ENCODE data around the gene FBXO36. TPM values are rescaled to one million over a fixed set of nuclear protein-coding genes. Genes with fewer than 3 reads are reported as not detected.

Gene FBXO36
- total RNA-seq, result 1 to 10 TPM in 1 of 2 donors, under 1 TPM in 1; 0.52 to 2.0 TPM

GRCh38 chr2:229922449-229923386 lies at the start of gene FBXO36:
Gene FBXO36, plus strand, starts transcription at chr2:229922503. Its CDS starts 11 bp downstream, at chr2:229922514.
- intact Hi-C loops (cut with DNase I), result no loop called here
- Histone ChIP-seq H3K4me1 (peaks cover 15% of the 10 kb centered on the region), H3K27ac (peak within 1 kb of the TSS; percentile 86 to 99 (median 95)), H3K27me3 (no peaks in the 10 kb centered on the region), H3K4me3 (peak within 1 kb of the TSS; percentile 98 to 99), H3K9me3 (no peaks in the 10 kb centered on the region), H3K36me3 (replicated peaks in 1 of 2; ENCODE audit: insufficient read depth in 1 of 2, low read depth in 2 of 2) (no peaks in the 10 kb centered on the region)
- ATAC-seq (peak; percentile 78), DNase-seq (peak; percentile 79 to 89 (median 88))
- TF ChIP-seq POLR2A (IDR thresholded peaks at IDR 0.05) (no peak), CTCF (IDR thresholded peaks at IDR 0.05) (no peak)
- 1 to 3% methylated on average over 14 to 61 of the region's 61 CpGs for WGBS, 2 donors

- no peak for TF ChIP-seq CTCF (IDR thresholded peaks at IDR 0.05)
- no peak for TF ChIP-seq POLR2A (IDR thresholded peaks at IDR 0.05)
- intact Hi-C loops (cut with DNase I), result no loop called here
- Histone ChIP-seq H3K9me3 (no peaks in the 10 kb centered on the region), H3K36me3 (replicated peaks in 1 of 2; ENCODE audit: insufficient read depth in 1 of 2, low read depth in 2 of 2) (peaks cover 0 to 9% of the 10 kb centered on the region in 2 donors), H3K4me1 (peaks cover 16% of the 10 kb centered on the region), H3K4me3 (no peak overlapping the region), H3K27ac (peak overlapping the region in 2 of 4 donors; percentile 8 to 52), H3K27me3 (no peaks in the 10 kb centered on the region)
- DNase-seq, result no peak
- ATAC-seq, result no peak
- 30 to 32% methylated on average over 1 of the region's 1 CpG for WGBS, 2 donors
Observed at GRCh38 chr2:229873123-229873581, 49.2 kb upstream of the FBXO36 start.

GRCh38 chr2:229874647-229875046 lies 47.7 kb upstream of the FBXO36 start:
- Histone ChIP-seq H3K27ac (no peak overlapping the region), H3K27me3 (no peaks in the 10 kb centered on the region), H3K36me3 (replicated peaks in 1 of 2; ENCODE audit: insufficient read depth in 1 of 2, low read depth in 2 of 2) (peaks cover 0 to 14% of the 10 kb centered on the region in 2 donors), H3K4me3 (no peak overlapping the region), H3K9me3 (no peaks in the 10 kb centered on the region), H3K4me1 (peaks cover 16% of the 10 kb centered on the region)
- ATAC-seq (no peak), DNase-seq (no peak)
- TF ChIP-seq POLR2A (IDR thresholded peaks at IDR 0.05), result no peak
- TF ChIP-seq CTCF (IDR thresholded peaks at IDR 0.05), result no peak
- intact Hi-C loops (cut with DNase I), result no loop called here
- WGBS, 2 donors, result 71 to 77% methylated on average over 4 of the region's 4 CpGs

- no peak for ATAC-seq
- Histone ChIP-seq H3K27me3 (no peaks in the 10 kb centered on the region), H3K36me3 (replicated peaks in 1 of 2; ENCODE audit: insufficient read depth in 1 of 2, low read depth in 2 of 2) (peaks cover 0 to 14% of the 10 kb centered on the region in 2 donors), H3K27ac (no peak overlapping the region), H3K4me1 (peaks cover 16% of the 10 kb centered on the region), H3K9me3 (no peaks in the 10 kb centered on the region), H3K4me3 (no peak overlapping the region)
- no peak for TF ChIP-seq POLR2A (IDR thresholded peaks at IDR 0.05)
- no peak for TF ChIP-seq CTCF (IDR thresholded peaks at IDR 0.05)
- 74 to 86% methylated on average over 2 of the region's 2 CpGs for whole genome bisulfite sequencing, 2 donors
- DNase-seq, result no peak
- intact Hi-C loops (cut with DNase I), result no loop called here
Observed at GRCh38 chr2:229875549-229875948, 46.8 kb upstream of the FBXO36 start.

Data from body of pancreas (tissue), 4 donors.